HG02938 (cell line): Measurements from ENCODE around the gene IGFALS.

ENCODE experiments used
- ATAC-seq: cut with Tn5 transposase; IDR thresholded peaks from one replicate; pipeline ENCODE4 v1.9.1; 2021; ENCODE audit warnings: mild to moderate bottlenecking, moderate library complexity; ENCODE audit not compliant: unreplicated experiment

The IGFALS gene

DNA sequence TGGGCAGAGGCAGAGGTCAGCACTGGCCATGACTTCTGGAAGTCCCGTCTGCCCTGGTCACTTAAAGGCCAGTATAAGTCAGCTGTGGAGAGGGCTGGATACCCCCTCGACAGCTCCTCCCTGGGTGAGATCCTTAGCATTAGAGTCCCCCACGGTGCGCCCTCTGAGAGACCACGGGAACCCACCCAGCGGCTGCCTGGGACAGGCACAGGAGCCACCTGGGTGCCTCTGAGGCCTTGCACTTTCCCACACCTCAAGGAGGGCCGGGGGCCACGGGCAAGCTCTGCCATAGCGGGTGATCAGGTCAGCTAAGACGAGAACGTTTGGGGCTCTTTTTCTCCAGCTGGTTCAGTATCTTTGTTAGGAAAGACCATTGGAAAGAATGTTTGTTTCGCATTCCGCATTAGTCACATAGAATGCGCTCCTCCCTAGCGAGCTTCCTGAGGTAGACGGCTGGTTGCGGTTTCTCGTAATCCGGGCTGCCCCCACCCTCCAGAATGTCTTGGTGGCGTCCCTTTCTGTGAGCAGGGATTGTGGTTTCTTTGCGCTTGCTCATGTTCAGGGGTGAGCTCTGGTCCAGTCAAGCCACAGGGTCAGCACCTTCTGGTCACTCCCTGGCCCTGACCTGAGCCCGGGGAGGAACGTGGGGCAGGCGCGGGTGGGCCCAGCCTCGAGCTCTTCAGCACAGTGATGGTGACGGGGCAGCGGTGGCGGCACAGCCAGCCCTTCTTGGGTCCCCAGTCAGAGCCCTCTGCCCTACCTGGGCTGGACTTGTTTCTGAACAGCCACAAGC is 47.4 kb downstream of the IGFALS start:
- no peak for ATAC-seq

DNA sequence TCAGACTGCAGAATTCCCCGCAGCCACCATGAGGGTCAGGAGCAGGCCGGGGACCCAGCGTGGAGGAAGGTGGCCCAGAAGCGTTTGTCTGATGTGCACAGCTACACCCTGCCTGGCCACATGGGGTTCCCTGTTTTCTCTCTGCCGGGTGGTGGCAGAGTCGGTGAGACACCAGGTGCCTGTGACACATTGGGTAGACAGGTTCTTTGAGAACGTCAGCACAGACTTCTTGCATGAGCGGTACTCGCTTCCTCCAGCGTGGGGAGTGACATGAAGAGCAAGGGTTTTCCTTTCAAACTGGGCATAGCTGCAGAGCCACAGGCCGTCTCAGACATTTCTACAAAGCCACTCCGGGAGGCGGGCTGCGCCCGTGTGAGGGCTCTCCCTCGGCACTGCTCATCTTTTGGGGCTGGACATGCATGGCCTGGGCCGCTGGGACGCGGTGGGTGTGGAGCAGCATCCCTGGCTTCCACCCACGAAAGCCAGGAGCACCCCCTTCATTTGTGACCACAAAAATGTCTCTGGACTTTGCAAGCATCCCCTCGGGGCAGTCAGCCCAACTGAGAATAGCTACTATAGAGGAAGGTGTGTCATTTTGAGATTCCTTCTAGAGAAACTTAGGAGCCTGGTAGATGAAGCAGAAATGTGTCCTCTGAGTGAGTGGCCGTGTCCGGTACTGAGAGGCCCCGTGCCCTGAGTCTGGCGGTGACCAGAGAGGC is 48.2 kb downstream of the IGFALS start:
- ATAC-seq = no peak

DNA sequence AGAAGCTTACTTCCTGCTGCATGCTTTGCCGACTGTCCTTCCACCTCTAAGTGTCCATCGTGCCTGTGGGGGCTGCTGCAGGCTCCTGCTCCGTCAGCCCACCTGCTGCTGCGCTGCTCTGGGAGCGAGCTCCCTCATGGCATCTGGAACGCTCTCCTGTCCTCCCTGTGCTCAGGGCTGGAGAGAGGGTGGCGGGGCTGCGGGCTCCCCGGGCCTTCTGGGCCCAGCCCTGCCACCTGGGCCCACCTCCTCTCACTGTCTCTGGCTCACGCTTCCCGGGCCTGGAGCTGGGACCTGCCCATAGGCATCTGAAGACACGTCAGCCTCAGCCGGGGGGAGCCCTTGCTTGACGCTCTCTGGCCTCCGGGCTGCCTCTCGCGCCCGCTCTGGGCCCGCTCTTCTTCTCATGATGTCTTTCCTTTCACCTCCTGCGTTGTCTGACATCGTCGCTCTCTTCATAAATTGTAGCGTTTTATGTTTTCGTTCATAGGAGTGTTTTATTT is 49.1 kb downstream of the IGFALS start:
- ATAC-seq = no peak

DNA sequence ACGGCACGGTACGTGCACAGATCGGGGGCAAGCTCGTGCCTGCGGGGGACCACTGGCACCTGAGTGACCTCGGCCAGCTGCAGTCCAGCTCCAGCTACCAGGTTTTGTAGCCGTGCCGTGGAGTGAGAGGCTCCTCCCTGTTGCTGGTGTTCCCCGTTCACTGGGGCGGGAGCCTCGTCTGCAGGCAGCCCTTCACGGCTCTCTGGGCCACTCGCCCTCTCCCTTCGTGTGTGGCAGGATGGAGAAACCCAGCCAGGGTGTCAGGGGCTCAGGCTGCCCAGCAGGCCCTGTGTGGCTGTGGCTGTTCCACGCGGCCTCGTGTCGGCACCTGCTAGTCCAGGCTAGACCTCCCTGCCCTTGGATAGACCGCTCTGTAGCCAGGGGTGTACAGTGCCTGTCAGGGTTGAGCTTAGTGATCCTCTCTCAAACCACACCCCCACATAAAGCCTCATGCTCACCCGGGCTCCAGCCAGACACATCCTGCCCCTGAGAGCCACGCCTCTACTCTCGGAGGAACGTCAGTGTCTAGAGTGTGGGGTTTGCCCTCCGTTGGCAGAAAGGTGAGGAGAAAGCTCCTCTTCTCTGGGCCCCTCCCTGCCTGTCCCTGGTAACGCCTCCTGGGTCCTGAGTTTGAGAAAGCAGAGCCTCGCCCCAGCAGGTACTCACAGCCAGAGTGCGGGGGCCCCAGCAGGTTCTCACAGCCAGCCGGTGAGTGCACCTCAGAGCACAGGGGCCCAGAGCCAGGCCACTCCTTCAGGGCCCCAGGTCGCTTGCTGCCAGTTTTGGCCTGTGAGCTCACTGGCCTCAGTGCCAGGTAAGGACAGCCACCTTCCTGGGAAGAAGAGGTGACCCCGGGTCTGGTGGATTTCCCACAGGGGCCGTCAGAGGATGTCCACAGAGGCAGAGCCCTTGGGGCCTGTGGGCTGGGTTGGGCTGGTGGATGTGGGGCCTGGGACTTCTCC is 49.8 kb downstream of the IGFALS start:
- ATAC-seq = no peak

DNA sequence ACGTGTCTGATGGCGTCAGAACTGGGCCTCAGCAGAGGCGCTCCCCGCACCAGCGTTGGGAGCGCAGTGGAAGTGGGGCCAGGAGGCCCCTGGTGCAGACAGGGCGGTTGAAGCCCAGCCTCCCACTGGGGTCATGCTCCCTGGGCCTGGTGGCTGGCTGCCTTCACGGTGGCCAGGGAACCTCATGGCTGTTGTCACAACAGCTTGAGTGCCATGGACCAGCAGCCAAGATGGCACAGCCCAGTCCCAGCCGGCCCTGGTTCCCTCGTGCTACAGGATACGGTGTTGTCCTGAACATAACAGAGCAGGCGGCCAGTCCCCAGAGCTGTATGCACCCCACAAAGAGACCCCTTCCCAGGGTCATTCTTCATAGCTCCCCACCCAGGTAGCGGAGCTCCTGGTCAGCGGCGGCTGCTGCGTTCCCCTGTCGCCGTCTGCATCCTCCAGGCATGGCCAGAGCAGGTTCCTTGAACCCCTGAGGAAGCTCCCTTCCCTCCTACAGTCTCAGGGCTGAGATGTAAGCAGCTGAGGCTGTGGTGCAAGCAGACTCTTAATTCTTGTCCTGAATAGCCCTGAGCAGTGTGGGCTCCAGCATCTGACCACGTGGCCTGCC is 51.8 kb downstream of the IGFALS start:
- no peak for ATAC-seq

GRCh38 chr16:1740781-1741490 is 52.6 kb downstream of the IGFALS start:
- no peak for ATAC-seq
